ENCODE data around the gene SHROOM3.

GRCh38 chr4:76589402-76589801 lies 154.4 kb downstream of the SHROOM3 start:
- TF ChIP-seq GATA2 (IDR thresholded peaks at IDR 0.05; ENCODE audit: low read depth, low read length) (no peak), GATA3 (IDR thresholded peaks at IDR 0.05; ENCODE audit: low read depth, low read length) (no peak)

Data from SH-SY5Y (cell line).